Measurements from ENCODE around the gene RB1.
"Not testable (repeated sequence)": the region's sequence is repeated elsewhere in the genome, so short reads cannot be mapped to it uniquely, and the experiment has no call there.

The RB1 gene

GRCh38 chr13:48297131-48297786 is 6.3 kb upstream of the RB1 start:
- no peak for DNase-seq (ENCODE audit: low spot score)

- DNase-seq (ENCODE audit: low spot score), result no peak
Observed at GRCh38 chr13:48299591-48299990, 4.0 kb upstream of the RB1 start.

- DNase-seq (ENCODE audit: low spot score), result no peak
Observed at GRCh38 chr13:48302871-48303358, 636 bp upstream of the RB1 start.

- DNase-seq (ENCODE audit: low spot score), result peak; percentile 54
Observed at GRCh38 chr13:48304143-48304876, 759 bp downstream of the RB1 start.

- DNase-seq (ENCODE audit: low spot score), result no peak
Observed at GRCh38 chr13:48311223-48311622, 7.7 kb downstream of the RB1 start.

GRCh38 chr13:48315969-48316650 is 12.6 kb downstream of the RB1 start:
- no peak for DNase-seq (ENCODE audit: low spot score)

GRCh38 chr13:48316826-48317510 is 13.4 kb downstream of the RB1 start:
- DNase-seq (ENCODE audit: low spot score), result no peak

- no peak for DNase-seq (ENCODE audit: low spot score)
Observed at GRCh38 chr13:48317511-48318376, 14.2 kb downstream of the RB1 start.

- no peak for DNase-seq (ENCODE audit: low spot score)
Observed at GRCh38 chr13:48318377-48318811, 14.8 kb downstream of the RB1 start.

- DNase-seq (ENCODE audit: low spot score), result no peak
Observed at GRCh38 chr13:48318821-48319511, 15.4 kb downstream of the RB1 start.

GRCh38 chr13:48319531-48320398 is 16.2 kb downstream of the RB1 start:
- no peak for DNase-seq (ENCODE audit: low spot score)

GRCh38 chr13:48320399-48320790 is 16.8 kb downstream of the RB1 start:
- no peak for DNase-seq (ENCODE audit: low spot score)

GRCh38 chr13:48320891-48321510 is 17.4 kb downstream of the RB1 start:
- DNase-seq (ENCODE audit: low spot score), result no peak

- DNase-seq (ENCODE audit: low spot score), result no peak
Observed at GRCh38 chr13:48322294-48322693, 18.7 kb downstream of the RB1 start.

- DNase-seq (ENCODE audit: low spot score), result no peak
Observed at GRCh38 chr13:48333976-48334375, 30.4 kb downstream of the RB1 start.

- peak; percentile 51 for DNase-seq (ENCODE audit: low spot score)
Observed at GRCh38 chr13:48334534-48335127, 31.1 kb downstream of the RB1 start.

GRCh38 chr13:48339198-48339597 is 35.6 kb downstream of the RB1 start:
- not testable (repeated sequence) for DNase-seq (ENCODE audit: low spot score)

GRCh38 chr13:48344264-48344663 is 40.7 kb downstream of the RB1 start:
- DNase-seq (ENCODE audit: low spot score), result no peak

- no peak for DNase-seq (ENCODE audit: low spot score)
Observed at GRCh38 chr13:48346583-48346982, 43.0 kb downstream of the RB1 start.

Measured in Ammon's horn (tissue), 1 donor.